Neuron (in vitro differentiated cells): Measurements from ENCODE around the gene PCDH9.

Experiments used
- H2AFZ ChIP-seq: one replicate; pipeline ENCODE4 v1.6.1; 2013; ENCODE audit warnings: low read depth, mild to moderate bottlenecking, inconsistent platforms, low read length, moderate library complexity
- H3K27me3 ChIP-seq: one replicate; pipeline ENCODE4 v1.6.1; 2013; ENCODE audit warnings: low read length; ENCODE audit not compliant: insufficient read depth
- H3K36me3 ChIP-seq: one replicate; pipeline ENCODE4 v1.6.1; 2013; ENCODE audit warnings: low read length; ENCODE audit not compliant: insufficient read depth
- H3K4me1 ChIP-seq: one replicate; pipeline ENCODE4 v1.6.1; 2013; ENCODE audit warnings: low read length; ENCODE audit not compliant: insufficient read depth
- H3K4me3 ChIP-seq: 2 replicates; pipeline ENCODE4 v1.5.1; 2013; ENCODE audit warnings: mild to moderate bottlenecking, low read length, moderate library complexity
- H3K9me3 ChIP-seq: one replicate; pipeline ENCODE4 v1.6.1; 2013; ENCODE audit warnings: low read length

PCDH9 gene

GRCh38 chr13:66344805-66345517, 885.2 kb downstream of the PCDH9 start:
- peak overlapping the region; percentile 2 for H3K4me3 ChIP-seq
- H3K27me3 ChIP-seq = no peaks in the 10 kb centered on the region
- peaks cover 29% of the 10 kb centered on the region for H3K4me1 ChIP-seq
- peak overlapping the region; percentile 33 for H2AFZ ChIP-seq
- no peaks in the 10 kb centered on the region for H3K9me3 ChIP-seq
- H3K36me3 ChIP-seq = no peaks in the 10 kb centered on the region

GRCh38 chr13:66343224-66343828, 886.8 kb downstream of the PCDH9 start:
- H3K4me3 ChIP-seq = no peak overlapping the region
- H3K27me3 ChIP-seq = no peaks in the 10 kb centered on the region
- H3K9me3 ChIP-seq = no peaks in the 10 kb centered on the region
- no peaks in the 10 kb centered on the region for H3K36me3 ChIP-seq
- H3K4me1 ChIP-seq = peaks cover 29% of the 10 kb centered on the region
- H2AFZ ChIP-seq = no peak overlapping the region

- Histone ChIP-seq H3K4me1 (peaks cover 26% of the 10 kb centered on the region), H3K9me3 (no peaks in the 10 kb centered on the region), H3K36me3 (no peaks in the 10 kb centered on the region), H3K27me3 (no peaks in the 10 kb centered on the region), H3K4me3 (no peak overlapping the region), H2AFZ (no peak overlapping the region)
Observed at GRCh38 chr13:66341635-66342377, 888.3 kb downstream of the PCDH9 start.

GRCh38 chr13:66339214-66339613, 890.9 kb downstream of the PCDH9 start:
- Histone ChIP-seq H3K36me3 (no peaks in the 10 kb centered on the region), H3K4me1 (peaks cover under 1% of the 10 kb centered on the region), H3K9me3 (no peaks in the 10 kb centered on the region), H3K4me3 (no peak overlapping the region), H2AFZ (no peak overlapping the region), H3K27me3 (no peaks in the 10 kb centered on the region)

- Histone ChIP-seq H3K4me3 (no peak overlapping the region), H3K9me3 (no peaks in the 10 kb centered on the region), H3K27me3 (no peaks in the 10 kb centered on the region), H3K4me1 (no peaks in the 10 kb centered on the region), H3K36me3 (no peaks in the 10 kb centered on the region), H2AFZ (no peak overlapping the region)
Observed at GRCh38 chr13:66338542-66338941, 891.6 kb downstream of the PCDH9 start.

- Histone ChIP-seq H3K4me3 (no peak overlapping the region), H2AFZ (no peak overlapping the region), H3K4me1 (no peaks in the 10 kb centered on the region), H3K9me3 (no peaks in the 10 kb centered on the region), H3K36me3 (no peaks in the 10 kb centered on the region), H3K27me3 (no peaks in the 10 kb centered on the region)
Observed at GRCh38 chr13:66335626-66336025, 894.5 kb downstream of the PCDH9 start.

- H2AFZ ChIP-seq = no peak overlapping the region
- H3K4me3 ChIP-seq = no peak overlapping the region
- no peaks in the 10 kb centered on the region for H3K4me1 ChIP-seq
- no peaks in the 10 kb centered on the region for H3K27me3 ChIP-seq
- no peaks in the 10 kb centered on the region for H3K36me3 ChIP-seq
- no peaks in the 10 kb centered on the region for H3K9me3 ChIP-seq
Observed at GRCh38 chr13:66329988-66330451, 900.1 kb downstream of the PCDH9 start.

- Histone ChIP-seq H3K36me3 (no peaks in the 10 kb centered on the region), H3K9me3 (no peaks in the 10 kb centered on the region), H3K4me3 (no peak overlapping the region), H2AFZ (no peak overlapping the region), H3K27me3 (no peaks in the 10 kb centered on the region), H3K4me1 (no peaks in the 10 kb centered on the region)
Observed at GRCh38 chr13:66328476-66328875, 901.7 kb downstream of the PCDH9 start.

GRCh38 chr13:66323745-66324347, 906.3 kb downstream of the PCDH9 start:
- Histone ChIP-seq H3K9me3 (no peaks in the 10 kb centered on the region), H3K4me3 (no peak overlapping the region), H3K27me3 (no peaks in the 10 kb centered on the region), H3K36me3 (no peaks in the 10 kb centered on the region), H3K4me1 (no peaks in the 10 kb centered on the region), H2AFZ (no peak overlapping the region)

GRCh38 chr13:66322936-66323335, 907.2 kb downstream of the PCDH9 start:
- Histone ChIP-seq H3K4me1 (no peaks in the 10 kb centered on the region), H3K4me3 (no peak overlapping the region), H3K36me3 (no peaks in the 10 kb centered on the region), H3K9me3 (no peaks in the 10 kb centered on the region), H2AFZ (no peak overlapping the region), H3K27me3 (no peaks in the 10 kb centered on the region)

- Histone ChIP-seq H3K36me3 (no peaks in the 10 kb centered on the region), H3K4me3 (no peak overlapping the region), H3K9me3 (no peaks in the 10 kb centered on the region), H3K4me1 (no peaks in the 10 kb centered on the region), H3K27me3 (no peaks in the 10 kb centered on the region), H2AFZ (no peak overlapping the region)
Observed at GRCh38 chr13:66322193-66322740, 907.9 kb downstream of the PCDH9 start.

GRCh38 chr13:66314911-66315310, 915.2 kb downstream of the PCDH9 start:
- no peaks in the 10 kb centered on the region for H3K27me3 ChIP-seq
- H3K36me3 ChIP-seq = no peaks in the 10 kb centered on the region
- H2AFZ ChIP-seq = no peak overlapping the region
- H3K4me1 ChIP-seq = no peaks in the 10 kb centered on the region
- H3K4me3 ChIP-seq = no peak overlapping the region
- no peaks in the 10 kb centered on the region for H3K9me3 ChIP-seq

GRCh38 chr13:66313413-66313812, 916.7 kb downstream of the PCDH9 start:
- Histone ChIP-seq H3K9me3 (no peaks in the 10 kb centered on the region), H2AFZ (no peak overlapping the region), H3K4me3 (no peak overlapping the region), H3K27me3 (no peaks in the 10 kb centered on the region), H3K4me1 (no peaks in the 10 kb centered on the region), H3K36me3 (no peaks in the 10 kb centered on the region)
